SK-N-SH (cell line): ENCODE results near the gene OSTF1. TPM values are rescaled to one million over a fixed set of nuclear protein-coding genes. Genes with fewer than 3 reads are reported as not detected.

Experiments used
- CTCF ChIA-PET: fragments of 300-600, 350-600 bp; formaldehyde crosslinking; extraction: SDS; loops from one replicate; lab custom pipeline; 2021; lab: Yijun Ruan, JAX
- POLR2A ChIA-PET: fragments of 350-600 bp; sonication (Branson Sonifier 250); formaldehyde crosslinking; extraction: SDS; loops from one replicate; lab custom pipeline; 2020; ENCODE audit warnings: antibody characterized with exemption, inconsistent platforms; lab: Yijun Ruan, JAX
- DNase-seq: peaks from one replicate; pipeline ENCODE4 v3.0.0; 2012
- H2AFZ ChIP-seq: fragments of 200-600 bp; sonication (generic); 2 replicates; pipeline ENCODE4 v1.8.1; 2016; ENCODE audit warnings: antibody characterized with exemption, mild to moderate bottlenecking, low read depth
- H3F3A ChIP-seq: fragments of 200-600 bp; sonication (generic); replicated peaks from 2 replicates; pipeline ENCODE3; 2016; ENCODE audit warnings: antibody characterized with exemption, mild to moderate bottlenecking; ENCODE audit not compliant: insufficient read depth
- H3K27ac ChIP-seq, 2 experiments: fragments of 200-500 bp in 1 of 2; fragments of 200-600 bp in 1 of 2; sonication (Bioruptor generic) in 1 of 2; sonication (generic), shearing (Covaris generic) in 1 of 2; 2 replicates each; pipeline versions ENCODE4 v1.5.1 to v1.6.1; 2014 to 2016; ENCODE audit warnings: low read depth in 2 of 2, inconsistent platforms in 1 of 2, low read length in 1 of 2, mild to moderate bottlenecking in 1 of 2, mixed read lengths in 1 of 2
- H3K27me3 ChIP-seq: fragments of 200-600 bp; sonication (generic), shearing (Covaris generic); 2 replicates; pipeline ENCODE4 v1.6.1; 2016; ENCODE audit warnings: mixed run types; ENCODE audit not compliant: insufficient read depth
- H3K36me3 ChIP-seq, 2 experiments: fragments of 200-500 bp in 1 of 2; fragments of 200-600 bp in 1 of 2; sonication (Bioruptor generic) in 1 of 2; sonication (generic) in 1 of 2; replicated peaks in 1 of 2; 2 replicates each; pipeline versions ENCODE3 to v1.5.1; 2014 to 2016; ENCODE audit warnings: low read length in 1 of 2, mild to moderate bottlenecking in 1 of 2; ENCODE audit not compliant: insufficient read depth in 2 of 2, control insufficient read depth in 1 of 2
- H3K4me1 ChIP-seq, 2 experiments: fragments of 200-500 bp in 1 of 2; fragments of 200-600 bp in 1 of 2; sonication (Bioruptor generic) in 1 of 2; sonication (generic), shearing (Covaris generic) in 1 of 2; 2 replicates each; pipeline versions ENCODE4 v1.5.1 to v1.6.1; 2014 to 2016; ENCODE audit warnings: low read depth in 1 of 2, low read length in 1 of 2, mixed run types in 1 of 2; ENCODE audit not compliant: insufficient read depth in 2 of 2, control insufficient read depth in 1 of 2
- H3K4me2 ChIP-seq: fragments of 200-600 bp; sonication (generic), shearing (Covaris generic); 2 replicates; pipeline ENCODE4 v1.6.1; 2017; ENCODE audit warnings: mixed run types
- H3K4me3 ChIP-seq, 2 experiments: fragments of 200-500 bp in 1 of 2; fragments of 200-600 bp in 1 of 2; sonication (Bioruptor generic) in 1 of 2; sonication (generic), shearing (Covaris generic) in 1 of 2; 2 replicates each; pipeline versions ENCODE4 v1.5.1 to v1.8.1; 2014 to 2016; ENCODE audit warnings: low read depth in 2 of 2, inconsistent platforms in 1 of 2, low read length in 1 of 2, mild to moderate bottlenecking in 1 of 2, mixed read lengths in 1 of 2, moderate library complexity in 1 of 2
- H3K79me2 ChIP-seq: fragments of 200-600 bp; sonication (generic); 2 replicates; pipeline ENCODE4 v1.8.1; 2017; ENCODE audit warnings: mild to moderate bottlenecking; ENCODE audit not compliant: insufficient read depth
- H3K9ac ChIP-seq: fragments of 200-600 bp; sonication (generic); 2 replicates; pipeline ENCODE4 v1.6.1; 2017; ENCODE audit warnings: mixed run types
- H3K9me2 ChIP-seq: fragments of 200-600 bp; sonication (generic); 2 replicates; pipeline ENCODE4 v1.6.1; 2017; ENCODE audit warnings: mixed run types
- H3K9me3 ChIP-seq: fragments of 200-600 bp; sonication (generic); 2 replicates; pipeline ENCODE4 v1.6.1; 2017; ENCODE audit warnings: mixed run types, mild to moderate bottlenecking, moderate library complexity
- H4K20me1 ChIP-seq: fragments of 200-600 bp; sonication (generic); 2 replicates; pipeline ENCODE4 v1.6.1; 2017; ENCODE audit warnings: mild to moderate bottlenecking, mixed run types; ENCODE audit not compliant: insufficient read depth
- CHD2 ChIP-seq: fragments of 150-350 bp; IDR thresholded peaks from 2 replicates; pipeline ENCODE4 v1.6.1; 2018; ENCODE audit warnings: low read length; ENCODE audit not compliant: partially characterized antibody
- ELF1 ChIP-seq: IDR thresholded peaks from 2 replicates; pipeline ENCODE4 v1.4.0; 2012
- EP300 ChIP-seq, 2 experiments: IDR thresholded peaks; 2 replicates each; pipeline versions ENCODE4 v1.4.0 to v1.6.1; 2012; ENCODE audit warnings: borderline replicate concordance in 1 of 2, low read depth in 1 of 2, low read length in 1 of 2
- EZH2phosphoT487 ChIP-seq: fragments of 200-600 bp; sonication (generic); IDR thresholded peaks from 2 replicates; pipeline ENCODE4 v1.6.1; 2017; ENCODE audit warnings: low read depth, mixed run types, mild to moderate bottlenecking, antibody characterized with exemption, moderate library complexity, borderline replicate concordance
- FOSL2 ChIP-seq: IDR thresholded peaks from 2 replicates; pipeline ENCODE4 v1.4.0; 2012; ENCODE audit warnings: low read depth, mild to moderate bottlenecking, moderate library complexity, borderline replicate concordance
- FOXJ3 ChIP-seq: sonication (generic); formaldehyde crosslinking; IDR thresholded peaks from 2 replicates; pipeline ENCODE4 v1.5.1; 2020; ENCODE audit warnings: mild to moderate bottlenecking, missing genetic modification reagents
- FOXM1 ChIP-seq: IDR thresholded peaks from 2 replicates; pipeline ENCODE4 v1.4.0; 2012; ENCODE audit warnings: low read depth, mild to moderate bottlenecking
- MEF2A ChIP-seq: IDR thresholded peaks from 2 replicates; pipeline ENCODE4 v1.4.0; 2012; ENCODE audit warnings: low read depth, borderline replicate concordance
- MXI1 ChIP-seq: IDR thresholded peaks from 2 replicates; pipeline ENCODE4 v1.6.1; 2012; ENCODE audit warnings: mild to moderate bottlenecking, low read depth, low read length, improper control_type of control experiment
- NRF1 ChIP-seq: IDR thresholded peaks from 2 replicates; pipeline ENCODE4 v1.6.1; 2012; ENCODE audit warnings: low read depth, mild to moderate bottlenecking, low read length
- POLR2AphosphoS5 ChIP-seq: IDR thresholded peaks from 2 replicates; pipeline ENCODE4 v1.6.1; 2012; ENCODE audit warnings: low read depth, low read length
- RAD21 ChIP-seq: IDR thresholded peaks from 2 replicates; pipeline ENCODE4 v1.6.1; 2012; ENCODE audit warnings: mild to moderate bottlenecking, low read length
- RFX5 ChIP-seq: IDR thresholded peaks from 2 replicates; pipeline ENCODE4 v1.6.1; 2012; ENCODE audit warnings: mild to moderate bottlenecking, improper control_type of control experiment, low read length
- WGBS: methylation state at CpG from one replicate; pipeline ENCODE4 v1.1.6; 2017; ENCODE audit warnings: low lambda C conversion rate; 5-methylcytosine and 5-hydroxymethylcytosine counted together
- polyA plus RNA-seq, 3 experiments: library from polyadenylated mRNA; depleted of rRNA; stranded (reverse); fragments of >200 nt; gene quantifications; 2 replicates each; pipeline ENCODE4 v1.2.3, GENCODE V29; 2012
- TF ChIP-seq, protein P1 (sequence below): IDR thresholded peaks from 2 replicates; pipeline ENCODE4 v1.6.1; 2012; ENCODE audit warnings: mild to moderate bottlenecking, low read depth, low read length, moderate library complexity
- TF ChIP-seq, protein P2 (sequence below): fragments of 150-350 bp; IDR thresholded peaks from 2 replicates; pipeline ENCODE4 v1.6.1; 2017; ENCODE audit warnings: antibody characterized with exemption, low read length, low read depth, borderline replicate concordance
- TF ChIP-seq, protein P3 (sequence below): IDR thresholded peaks from 2 replicates; pipeline ENCODE4 v1.4.0; 2012; ENCODE audit warnings: low read depth, borderline replicate concordance
- TF ChIP-seq, protein P4 (sequence below): IDR thresholded peaks from 2 replicates; pipeline ENCODE4; 2012
- TF ChIP-seq, protein P5 (sequence below): fragments of 150-350 bp; IDR thresholded peaks from 2 replicates; pipeline ENCODE4 v1.6.1; 2016; ENCODE audit warnings: mild to moderate bottlenecking, low read depth, low read length

Gene OSTF1
- polyA plus RNA-seq, 1 of the 3 experiments (the other 2 are of a cell fraction): 9.5 TPM

DNA sequence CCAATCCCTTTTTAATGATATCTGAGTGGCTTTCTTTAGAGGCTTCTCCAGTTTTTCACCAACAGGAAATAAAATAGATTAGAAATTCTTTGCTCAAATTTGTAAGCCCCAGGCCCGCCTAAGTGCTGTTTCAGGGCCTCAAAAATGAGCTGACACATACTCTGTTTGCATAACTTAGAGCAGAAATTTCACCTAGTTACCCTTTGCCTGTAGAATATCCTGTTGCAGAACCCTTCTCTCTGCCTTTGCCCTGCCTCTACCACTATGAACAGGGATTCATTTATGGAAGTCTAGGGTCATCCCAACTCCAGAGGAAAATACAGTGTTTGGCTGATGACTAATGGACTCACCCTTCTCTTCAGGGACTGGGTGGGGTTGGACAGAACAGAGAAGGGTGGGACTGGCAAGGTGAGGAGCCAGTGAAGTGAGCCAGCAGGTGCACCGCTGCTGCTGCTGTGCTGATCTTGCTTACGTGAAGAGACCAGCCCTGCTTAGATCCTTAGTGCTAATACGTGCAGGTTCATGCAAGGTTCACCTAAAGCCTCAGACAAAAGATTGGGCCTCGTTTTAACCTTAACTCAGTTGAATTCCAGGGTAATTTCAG is 22.8 kb downstream of the OSTF1 start (continued):
- TF ChIP-seq, protein P1, sequence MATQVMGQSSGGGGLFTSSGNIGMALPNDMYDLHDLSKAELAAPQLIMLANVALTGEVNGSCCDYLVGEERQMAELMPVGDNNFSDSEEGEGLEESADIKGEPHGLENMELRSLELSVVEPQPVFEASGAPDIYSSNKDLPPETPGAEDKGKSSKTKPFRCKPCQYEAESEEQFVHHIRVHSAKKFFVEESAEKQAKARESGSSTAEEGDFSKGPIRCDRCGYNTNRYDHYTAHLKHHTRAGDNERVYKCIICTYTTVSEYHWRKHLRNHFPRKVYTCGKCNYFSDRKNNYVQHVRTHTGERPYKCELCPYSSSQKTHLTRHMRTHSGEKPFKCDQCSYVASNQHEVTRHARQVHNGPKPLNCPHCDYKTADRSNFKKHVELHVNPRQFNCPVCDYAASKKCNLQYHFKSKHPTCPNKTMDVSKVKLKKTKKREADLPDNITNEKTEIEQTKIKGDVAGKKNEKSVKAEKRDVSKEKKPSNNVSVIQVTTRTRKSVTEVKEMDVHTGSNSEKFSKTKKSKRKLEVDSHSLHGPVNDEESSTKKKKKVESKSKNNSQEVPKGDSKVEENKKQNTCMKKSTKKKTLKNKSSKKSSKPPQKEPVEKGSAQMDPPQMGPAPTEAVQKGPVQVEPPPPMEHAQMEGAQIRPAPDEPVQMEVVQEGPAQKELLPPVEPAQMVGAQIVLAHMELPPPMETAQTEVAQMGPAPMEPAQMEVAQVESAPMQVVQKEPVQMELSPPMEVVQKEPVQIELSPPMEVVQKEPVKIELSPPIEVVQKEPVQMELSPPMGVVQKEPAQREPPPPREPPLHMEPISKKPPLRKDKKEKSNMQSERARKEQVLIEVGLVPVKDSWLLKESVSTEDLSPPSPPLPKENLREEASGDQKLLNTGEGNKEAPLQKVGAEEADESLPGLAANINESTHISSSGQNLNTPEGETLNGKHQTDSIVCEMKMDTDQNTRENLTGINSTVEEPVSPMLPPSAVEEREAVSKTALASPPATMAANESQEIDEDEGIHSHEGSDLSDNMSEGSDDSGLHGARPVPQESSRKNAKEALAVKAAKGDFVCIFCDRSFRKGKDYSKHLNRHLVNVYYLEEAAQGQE: no peak
- TF ChIP-seq MEF2A: no peak
- TF ChIP-seq FOSL2: no peak
- TF ChIP-seq, protein P2, sequence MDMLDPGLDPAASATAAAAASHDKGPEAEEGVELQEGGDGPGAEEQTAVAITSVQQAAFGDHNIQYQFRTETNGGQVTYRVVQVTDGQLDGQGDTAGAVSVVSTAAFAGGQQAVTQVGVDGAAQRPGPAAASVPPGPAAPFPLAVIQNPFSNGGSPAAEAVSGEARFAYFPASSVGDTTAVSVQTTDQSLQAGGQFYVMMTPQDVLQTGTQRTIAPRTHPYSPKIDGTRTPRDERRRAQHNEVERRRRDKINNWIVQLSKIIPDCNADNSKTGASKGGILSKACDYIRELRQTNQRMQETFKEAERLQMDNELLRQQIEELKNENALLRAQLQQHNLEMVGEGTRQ: no peak
- TF ChIP-seq CHD2: no peak
- TF ChIP-seq FOXJ3: no peak
- TF ChIP-seq POLR2AphosphoS5: no peak

DNA sequence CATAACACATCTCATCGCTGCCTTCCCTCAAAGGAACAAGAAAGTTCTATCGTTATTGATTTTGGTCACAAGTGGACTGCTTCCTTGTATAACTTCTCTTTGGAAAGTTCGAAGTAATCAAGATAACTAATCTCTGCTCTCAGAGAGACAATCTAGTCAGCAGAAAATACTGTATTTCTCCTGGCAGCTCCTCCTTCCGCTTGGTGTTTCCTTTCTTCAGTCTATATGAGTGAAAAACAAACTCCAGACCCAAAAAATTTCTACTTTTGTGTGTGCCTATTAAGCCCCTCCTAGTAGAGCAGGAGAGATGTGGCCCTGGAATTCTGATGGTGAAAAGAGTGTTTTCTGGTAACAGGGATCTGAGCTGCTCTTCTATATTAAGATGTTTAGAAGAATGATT is 24.5 kb downstream of the OSTF1 start:
- Histone ChIP-seq H3K27ac (no peak overlapping the region; a peak in 1 of 4 replicates), H3K79me2 (peaks cover 42% of the 10 kb centered on the region; the same call in 1 of the 2 replicates), H3K4me1 (no peaks in the 10 kb centered on the region; a peak in 1 of 4 replicates), H3K4me3 (0 out of 4 replicates have a peak overlapping the region, but pooled peaks of 1 of the 2 experiments have one; percentile 16), H3K4me2 (peak overlapping the region; percentile 14; the same call in 1 of the 2 replicates), H4K20me1 (no peaks in the 10 kb centered on the region), H3K27me3 (no peaks in the 10 kb centered on the region), H3K9ac (no peak overlapping the region), H3K9me3 (no peaks in the 10 kb centered on the region), H3K36me3 (no peaks in the 10 kb centered on the region), H3K9me2 (no peaks in the 10 kb centered on the region), H3F3A (peaks cover 5% of the 10 kb centered on the region), H2AFZ (no peak overlapping the region)
- CTCF ChIA-PET: no interaction called here
- no peak for DNase-seq
- POLR2A ChIA-PET: no interaction called here
- TF ChIP-seq RAD21 (no peak), RFX5 (no peak), ELF1 (no peak), EP300 (IDR thresholded peaks at IDR 0.05; ENCODE audit: borderline replicate concordance in 1 of 2, low read depth in 1 of 2, low read length in 1 of 2) (no peak), MEF2A (no peak), MXI1 (no peak), EZH2phosphoT487 (no peak), FOXM1 (no peak), NRF1 (no peak), CHD2 (no peak), FOSL2 (no peak)
- TF ChIP-seq, protein P3, sequence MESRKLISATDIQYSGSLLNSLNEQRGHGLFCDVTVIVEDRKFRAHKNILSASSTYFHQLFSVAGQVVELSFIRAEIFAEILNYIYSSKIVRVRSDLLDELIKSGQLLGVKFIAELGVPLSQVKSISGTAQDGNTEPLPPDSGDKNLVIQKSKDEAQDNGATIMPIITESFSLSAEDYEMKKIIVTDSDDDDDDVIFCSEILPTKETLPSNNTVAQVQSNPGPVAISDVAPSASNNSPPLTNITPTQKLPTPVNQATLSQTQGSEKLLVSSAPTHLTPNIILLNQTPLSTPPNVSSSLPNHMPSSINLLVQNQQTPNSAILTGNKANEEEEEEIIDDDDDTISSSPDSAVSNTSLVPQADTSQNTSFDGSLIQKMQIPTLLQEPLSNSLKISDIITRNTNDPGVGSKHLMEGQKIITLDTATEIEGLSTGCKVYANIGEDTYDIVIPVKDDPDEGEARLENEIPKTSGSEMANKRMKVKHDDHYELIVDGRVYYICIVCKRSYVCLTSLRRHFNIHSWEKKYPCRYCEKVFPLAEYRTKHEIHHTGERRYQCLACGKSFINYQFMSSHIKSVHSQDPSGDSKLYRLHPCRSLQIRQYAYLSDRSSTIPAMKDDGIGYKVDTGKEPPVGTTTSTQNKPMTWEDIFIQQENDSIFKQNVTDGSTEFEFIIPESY: no peak
- TF ChIP-seq, protein P4, sequence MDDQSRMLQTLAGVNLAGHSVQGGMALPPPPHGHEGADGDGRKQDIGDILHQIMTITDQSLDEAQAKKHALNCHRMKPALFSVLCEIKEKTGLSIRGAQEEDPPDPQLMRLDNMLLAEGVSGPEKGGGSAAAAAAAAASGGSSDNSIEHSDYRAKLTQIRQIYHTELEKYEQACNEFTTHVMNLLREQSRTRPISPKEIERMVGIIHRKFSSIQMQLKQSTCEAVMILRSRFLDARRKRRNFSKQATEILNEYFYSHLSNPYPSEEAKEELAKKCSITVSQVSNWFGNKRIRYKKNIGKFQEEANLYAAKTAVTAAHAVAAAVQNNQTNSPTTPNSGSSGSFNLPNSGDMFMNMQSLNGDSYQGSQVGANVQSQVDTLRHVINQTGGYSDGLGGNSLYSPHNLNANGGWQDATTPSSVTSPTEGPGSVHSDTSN: no peak
- TF ChIP-seq, protein P5, sequence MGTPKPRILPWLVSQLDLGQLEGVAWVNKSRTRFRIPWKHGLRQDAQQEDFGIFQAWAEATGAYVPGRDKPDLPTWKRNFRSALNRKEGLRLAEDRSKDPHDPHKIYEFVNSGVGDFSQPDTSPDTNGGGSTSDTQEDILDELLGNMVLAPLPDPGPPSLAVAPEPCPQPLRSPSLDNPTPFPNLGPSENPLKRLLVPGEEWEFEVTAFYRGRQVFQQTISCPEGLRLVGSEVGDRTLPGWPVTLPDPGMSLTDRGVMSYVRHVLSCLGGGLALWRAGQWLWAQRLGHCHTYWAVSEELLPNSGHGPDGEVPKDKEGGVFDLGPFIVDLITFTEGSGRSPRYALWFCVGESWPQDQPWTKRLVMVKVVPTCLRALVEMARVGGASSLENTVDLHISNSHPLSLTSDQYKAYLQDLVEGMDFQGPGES: no peak
- WGBS: 36% methylated on average over 4 of the region's 4 CpGs
